ENCODE results near the gene ZBTB17.
"Not testable (repeated sequence)": the region's sequence is repeated elsewhere in the genome, so short reads cannot be mapped to it uniquely, and the experiment has no call there.

The ZBTB17 gene

DNA sequence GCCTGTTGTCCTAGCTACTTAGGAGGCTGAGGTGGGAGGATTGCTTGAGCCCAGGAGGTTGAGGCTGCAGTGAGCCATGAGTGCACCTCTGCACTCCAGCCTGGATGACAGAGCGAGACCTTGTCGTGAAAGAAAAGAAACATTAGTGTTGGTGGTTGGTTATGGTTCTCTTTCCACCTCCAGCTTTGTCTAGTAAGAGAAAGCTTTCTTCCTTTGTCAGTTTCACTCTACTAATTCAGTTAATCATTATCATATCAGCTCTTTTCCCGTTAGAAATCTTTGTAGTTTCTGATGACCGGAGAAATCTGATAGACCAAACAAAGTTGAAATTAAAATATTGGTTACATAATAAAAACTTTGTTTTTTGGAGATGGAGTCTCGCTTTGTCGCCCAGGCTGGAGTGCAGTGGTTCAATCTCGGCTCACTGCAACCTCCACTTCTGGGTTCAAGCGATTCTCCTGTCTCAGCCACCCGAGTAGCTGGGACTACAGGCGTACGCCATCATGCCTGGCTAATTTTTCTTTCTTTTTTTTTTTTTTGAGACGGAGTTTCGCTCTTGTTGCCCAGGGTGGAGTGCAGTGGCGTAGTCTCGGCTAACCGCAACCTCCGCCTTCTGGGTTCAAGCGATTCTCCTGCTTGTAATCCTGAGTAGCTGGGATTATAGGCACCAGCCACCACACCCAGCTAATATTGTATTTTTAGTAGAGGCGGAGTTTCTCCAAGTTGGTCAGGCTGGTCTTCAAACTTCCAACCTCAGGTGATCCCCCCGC, 78.9 kb downstream of the ZBTB17 start:
- DNase-seq (ENCODE audit: low read depth in 2 of 2): not testable (repeated sequence)

DNA sequence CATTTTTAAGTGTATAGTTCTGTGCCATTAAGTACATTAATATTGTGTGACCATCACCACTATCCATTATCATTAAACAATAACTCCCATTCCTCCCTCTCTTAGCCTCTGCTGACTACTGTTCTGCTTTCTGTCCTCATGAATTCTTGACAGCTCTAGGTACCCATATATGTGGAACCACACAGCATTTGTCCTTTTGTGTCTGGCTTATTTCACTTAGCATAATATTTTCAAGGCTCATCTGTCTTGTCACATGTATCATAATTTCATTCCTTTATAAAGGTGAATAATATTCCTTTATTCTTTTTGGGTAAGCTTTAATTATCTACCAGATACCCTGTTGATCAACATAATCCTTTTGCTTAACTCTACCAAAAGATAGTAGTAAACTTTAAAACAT, 80.7 kb downstream of the ZBTB17 start:
- DNase-seq (ENCODE audit: low read depth in 2 of 2): no peak

DNA sequence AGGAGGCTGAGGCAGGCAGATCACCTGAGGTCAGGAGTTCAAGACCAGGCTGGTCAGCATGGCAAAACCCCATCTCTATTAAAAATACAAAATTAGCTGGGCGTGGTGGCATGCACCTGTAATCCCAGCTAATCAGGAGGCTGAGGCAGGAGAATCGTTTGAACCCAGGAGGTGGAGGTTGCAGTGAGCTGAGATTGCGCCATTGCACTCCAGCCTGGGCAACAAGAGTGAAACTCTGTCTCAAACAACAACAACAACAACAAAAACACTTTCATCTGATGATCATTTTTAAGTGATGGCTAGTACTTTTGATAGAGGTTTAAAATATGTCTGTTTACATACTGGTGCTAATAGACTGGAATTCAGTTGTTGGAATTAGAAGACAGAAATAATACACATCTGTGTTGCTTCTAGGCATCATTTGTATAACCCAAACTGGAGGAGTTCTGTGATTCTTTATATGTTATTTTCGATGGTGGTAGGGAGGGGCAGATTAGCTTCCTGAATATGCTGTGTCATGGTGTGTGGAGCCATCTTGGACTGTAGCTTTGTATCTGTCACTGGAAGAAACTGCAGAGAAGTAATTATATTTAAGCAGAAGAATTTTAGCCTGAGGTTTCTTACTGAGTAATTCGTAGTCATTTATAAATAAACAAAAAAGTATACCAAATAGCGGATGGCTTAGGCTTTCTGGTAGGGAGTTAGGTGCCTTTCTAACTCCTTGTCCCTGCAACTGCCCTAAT, 82.9 kb downstream of the ZBTB17 start:
- not testable (repeated sequence) for DNase-seq (ENCODE audit: low read depth in 2 of 2)

All from fibroblast of skin of left biceps (primary cell).